Stimulated activated memory B cell treated with anti-CD40 and anti-IgM and Interleukin-4, amounts not matched to agents 10 μg/mL and 1 μg/mL and 100 μg/mL, for 72 hours (primary cell): ENCODE data around the gene KAT6B.
"Not testable (repeated sequence)": the region's sequence is repeated elsewhere in the genome, so short reads cannot be mapped to it uniquely, and the experiment has no call there.

Experiments used
- ATAC-seq: fragments of 150-1000 bp; cut with Tn5 transposase; 2 replicates; pipeline ENCODE4 v1.10.0; 2021
- H3K27ac Mint-ChIP-seq: one replicate; pipeline ENCODE4 v1.8.0; 2022; ENCODE audit warnings: mild to moderate bottlenecking, mixed read lengths
- H3K27me3 Mint-ChIP-seq: one replicate; pipeline ENCODE4 v1.8.0; 2022; ENCODE audit warnings: mixed read lengths
- H3K36me3 Mint-ChIP-seq: one replicate; pipeline ENCODE4 v1.8.0; 2022; ENCODE audit warnings: mixed read lengths
- H3K4me1 Mint-ChIP-seq: one replicate; pipeline ENCODE4 v1.8.0; 2022; ENCODE audit warnings: mixed read lengths
- H3K4me3 Mint-ChIP-seq: one replicate; pipeline ENCODE4 v1.8.0; 2022; ENCODE audit warnings: mild to moderate bottlenecking, moderate library complexity, mixed read lengths
- H3K9me3 Mint-ChIP-seq: one replicate; pipeline ENCODE4 v1.8.0; 2022; ENCODE audit warnings: mixed read lengths

KAT6B gene

GRCh38 chr10:74863551-74863950 lies 37.2 kb downstream of the KAT6B start:
- Mint-ChIP-seq H3K36me3 (no peaks in the 10 kb centered on the region), H3K4me3 (no peak overlapping the region), H3K27ac (no peak overlapping the region), H3K4me1 (peaks cover 7% of the 10 kb centered on the region), H3K27me3 (no peaks in the 10 kb centered on the region), H3K9me3 (no peaks in the 10 kb centered on the region)
- ATAC-seq = no peak

- H3K27me3 Mint-ChIP-seq = no peaks in the 10 kb centered on the region
- H3K27ac Mint-ChIP-seq = no peak overlapping the region
- H3K4me1 Mint-ChIP-seq = peaks cover 15% of the 10 kb centered on the region
- no peak for ATAC-seq
- H3K4me3 Mint-ChIP-seq = no peak overlapping the region
- no peaks in the 10 kb centered on the region for H3K36me3 Mint-ChIP-seq
- no peaks in the 10 kb centered on the region for H3K9me3 Mint-ChIP-seq
Observed at GRCh38 chr10:74867351-74867750, 41.0 kb downstream of the KAT6B start.

- no peak for ATAC-seq
Observed at GRCh38 chr10:74868392-74868977, 42.1 kb downstream of the KAT6B start.

GRCh38 chr10:74869635-74870034 lies 43.2 kb downstream of the KAT6B start:
- peaks cover 27% of the 10 kb centered on the region for H3K4me1 Mint-ChIP-seq
- no peaks in the 10 kb centered on the region for H3K27me3 Mint-ChIP-seq
- no peaks in the 10 kb centered on the region for H3K36me3 Mint-ChIP-seq
- H3K27ac Mint-ChIP-seq = no peak overlapping the region
- no peak overlapping the region for H3K4me3 Mint-ChIP-seq
- H3K9me3 Mint-ChIP-seq = no peaks in the 10 kb centered on the region
- no peak for ATAC-seq

More at GRCh38 chr10:74868392-74868977, 42.1 kb downstream of the KAT6B start:
- no peaks in the 10 kb centered on the region for H3K27me3 Mint-ChIP-seq
- no peaks in the 10 kb centered on the region for H3K9me3 Mint-ChIP-seq
- no peak overlapping the region for H3K27ac Mint-ChIP-seq
- H3K4me3 Mint-ChIP-seq = no peak overlapping the region
- peaks cover 15% of the 10 kb centered on the region for H3K4me1 Mint-ChIP-seq
- no peaks in the 10 kb centered on the region for H3K36me3 Mint-ChIP-seq

GRCh38 chr10:74870191-74870590 lies 43.8 kb downstream of the KAT6B start:
- Mint-ChIP-seq H3K36me3 (no peaks in the 10 kb centered on the region), H3K4me3 (no peak overlapping the region), H3K27me3 (no peaks in the 10 kb centered on the region), H3K9me3 (no peaks in the 10 kb centered on the region), H3K27ac (no peak overlapping the region), H3K4me1 (peaks cover 32% of the 10 kb centered on the region)
- ATAC-seq = no peak

- Mint-ChIP-seq H3K27ac (peak overlapping the region; percentile 22), H3K4me3 (no peak overlapping the region), H3K9me3 (no peaks in the 10 kb centered on the region), H3K4me1 (peaks cover 39% of the 10 kb centered on the region), H3K36me3 (no peaks in the 10 kb centered on the region), H3K27me3 (no peaks in the 10 kb centered on the region)
- ATAC-seq = peak; percentile 89
Observed at GRCh38 chr10:74871595-74872382, 45.4 kb downstream of the KAT6B start.

GRCh38 chr10:74873803-74874454 lies 47.5 kb downstream of the KAT6B start:
- ATAC-seq = no peak
- Mint-ChIP-seq H3K36me3 (no peaks in the 10 kb centered on the region), H3K4me3 (no peak overlapping the region), H3K27me3 (no peaks in the 10 kb centered on the region), H3K4me1 (peaks cover 39% of the 10 kb centered on the region), H3K27ac (no peak overlapping the region), H3K9me3 (no peaks in the 10 kb centered on the region)

- Mint-ChIP-seq H3K4me3 (no peak overlapping the region), H3K36me3 (no peaks in the 10 kb centered on the region), H3K4me1 (peaks cover 39% of the 10 kb centered on the region), H3K27ac (no peak overlapping the region), H3K9me3 (no peaks in the 10 kb centered on the region), H3K27me3 (no peaks in the 10 kb centered on the region)
- ATAC-seq = no peak
Observed at GRCh38 chr10:74874649-74875048, 48.2 kb downstream of the KAT6B start.

- H3K36me3 Mint-ChIP-seq = no peaks in the 10 kb centered on the region
- H3K9me3 Mint-ChIP-seq = no peaks in the 10 kb centered on the region
- H3K4me1 Mint-ChIP-seq = peaks cover 39% of the 10 kb centered on the region
- peak overlapping the region; percentile 37 for H3K27ac Mint-ChIP-seq
- H3K27me3 Mint-ChIP-seq = no peaks in the 10 kb centered on the region
- no peak overlapping the region for H3K4me3 Mint-ChIP-seq
- ATAC-seq = no peak
Observed at GRCh38 chr10:74875068-74875467, 48.7 kb downstream of the KAT6B start.

GRCh38 chr10:74875966-74876365 lies 49.6 kb downstream of the KAT6B start:
- peaks cover 39% of the 10 kb centered on the region for H3K4me1 Mint-ChIP-seq
- peak overlapping the region; percentile 37 for H3K27ac Mint-ChIP-seq
- no peak overlapping the region for H3K4me3 Mint-ChIP-seq
- H3K36me3 Mint-ChIP-seq = peaks cover 7% of the 10 kb centered on the region
- H3K9me3 Mint-ChIP-seq = no peaks in the 10 kb centered on the region
- no peak for ATAC-seq
- H3K27me3 Mint-ChIP-seq = no peaks in the 10 kb centered on the region

GRCh38 chr10:74877054-74877453 lies 50.7 kb downstream of the KAT6B start:
- peaks cover 15% of the 10 kb centered on the region for H3K36me3 Mint-ChIP-seq
- not testable (repeated sequence) for H3K27ac Mint-ChIP-seq, ATAC-seq, H3K9me3 Mint-ChIP-seq, H3K4me3 Mint-ChIP-seq, H3K27me3 Mint-ChIP-seq
- peaks cover 34% of the 10 kb centered on the region for H3K4me1 Mint-ChIP-seq

- H3K27ac Mint-ChIP-seq = no peak overlapping the region
- peaks cover 33% of the 10 kb centered on the region for H3K4me1 Mint-ChIP-seq
- no peaks in the 10 kb centered on the region for H3K9me3 Mint-ChIP-seq
- peaks cover 17% of the 10 kb centered on the region for H3K36me3 Mint-ChIP-seq
- no peaks in the 10 kb centered on the region for H3K27me3 Mint-ChIP-seq
- H3K4me3 Mint-ChIP-seq = no peak overlapping the region
- no peak for ATAC-seq
Observed at GRCh38 chr10:74877898-74878297, 51.5 kb downstream of the KAT6B start.

- no peaks in the 10 kb centered on the region for H3K27me3 Mint-ChIP-seq
- no peaks in the 10 kb centered on the region for H3K9me3 Mint-ChIP-seq
- peaks cover 28% of the 10 kb centered on the region for H3K4me1 Mint-ChIP-seq
- peaks cover 17% of the 10 kb centered on the region for H3K36me3 Mint-ChIP-seq
- no peak for ATAC-seq
- no peak overlapping the region for H3K4me3 Mint-ChIP-seq
- H3K27ac Mint-ChIP-seq = no peak overlapping the region
Observed at GRCh38 chr10:74880041-74880440, 53.6 kb downstream of the KAT6B start.

- Mint-ChIP-seq H3K4me3 (no peak overlapping the region), H3K36me3 (peaks cover 17% of the 10 kb centered on the region), H3K4me1 (peaks cover 20% of the 10 kb centered on the region), H3K9me3 (no peaks in the 10 kb centered on the region), H3K27me3 (no peaks in the 10 kb centered on the region), H3K27ac (no peak overlapping the region)
- ATAC-seq = no peak
Observed at GRCh38 chr10:74881253-74881884, 55.0 kb downstream of the KAT6B start.

GRCh38 chr10:74882427-74882826 lies 56.0 kb downstream of the KAT6B start:
- Mint-ChIP-seq H3K4me1 (peaks cover 20% of the 10 kb centered on the region), H3K27me3 (no peaks in the 10 kb centered on the region), H3K27ac (no peak overlapping the region), H3K4me3 (no peak overlapping the region), H3K36me3 (peaks cover 17% of the 10 kb centered on the region), H3K9me3 (no peaks in the 10 kb centered on the region)
- no peak for ATAC-seq
